Thyroid gland (tissue), 4 donors: ENCODE data around the gene SETD2.

Experiments
- CTCF ChIP-seq, 6 experiments: fragments of 200-600 bp in 3 of 6; fragments of 450-650 bp in 3 of 6; sonication (generic) in 3 of 6; IDR thresholded peaks; one replicate each; pipeline ENCODE4 v1.5.1; 2016 to 2019; ENCODE audit warnings: antibody characterized with exemption in 6 of 6, mild to moderate bottlenecking in 2 of 6, inconsistent platforms in 1 of 6, moderate library complexity in 1 of 6
- POLR2A ChIP-seq, 2 donors: fragments of 450-650 bp; IDR thresholded peaks; one replicate each; pipeline ENCODE4 v1.6.1; 2017; ENCODE audit warnings: antibody characterized with exemption in 2 of 2, mild to moderate bottlenecking in 2 of 2, moderate library complexity in 1 of 2

GRCh38 chr3:47156396-47156795 is 7.5 kb downstream of the SETD2 start:
- no peak for TF ChIP-seq CTCF (IDR thresholded peaks at IDR 0.05)
- no peak for TF ChIP-seq POLR2A (IDR thresholded peaks at IDR 0.05)
